ENCODE results near the gene KCNK2.

Gene KCNK2

DNA sequence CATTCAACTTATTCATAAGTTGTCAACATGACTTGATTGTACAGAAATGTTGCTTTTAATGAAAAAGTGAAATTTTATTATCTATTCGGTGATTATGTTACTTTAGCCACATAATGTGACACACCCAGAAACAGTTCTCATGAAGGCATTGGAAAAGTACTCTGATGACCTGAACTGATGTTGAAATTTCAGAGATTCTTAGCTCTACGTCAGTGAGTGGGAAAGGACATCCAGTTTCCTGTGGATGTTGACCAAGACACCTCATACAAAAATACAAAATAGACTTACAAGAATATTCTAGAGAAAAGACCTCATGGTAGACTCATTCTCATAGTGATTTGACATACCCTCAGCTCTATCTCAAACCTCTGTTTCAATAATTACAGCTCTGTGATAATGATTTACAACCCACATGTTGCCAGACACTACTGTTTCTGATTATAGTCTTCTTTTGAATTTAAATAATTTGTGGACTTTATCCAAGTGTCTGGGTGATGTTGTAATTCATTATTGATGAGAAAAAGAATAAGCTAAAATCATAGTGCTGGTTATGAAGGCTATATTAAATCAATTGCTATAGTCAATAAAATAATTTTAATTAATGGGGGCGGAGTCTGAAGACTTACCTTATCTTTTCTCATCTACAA is 37.3 kb downstream of the KCNK2 start:
- TF ChIP-seq, protein P1, sequence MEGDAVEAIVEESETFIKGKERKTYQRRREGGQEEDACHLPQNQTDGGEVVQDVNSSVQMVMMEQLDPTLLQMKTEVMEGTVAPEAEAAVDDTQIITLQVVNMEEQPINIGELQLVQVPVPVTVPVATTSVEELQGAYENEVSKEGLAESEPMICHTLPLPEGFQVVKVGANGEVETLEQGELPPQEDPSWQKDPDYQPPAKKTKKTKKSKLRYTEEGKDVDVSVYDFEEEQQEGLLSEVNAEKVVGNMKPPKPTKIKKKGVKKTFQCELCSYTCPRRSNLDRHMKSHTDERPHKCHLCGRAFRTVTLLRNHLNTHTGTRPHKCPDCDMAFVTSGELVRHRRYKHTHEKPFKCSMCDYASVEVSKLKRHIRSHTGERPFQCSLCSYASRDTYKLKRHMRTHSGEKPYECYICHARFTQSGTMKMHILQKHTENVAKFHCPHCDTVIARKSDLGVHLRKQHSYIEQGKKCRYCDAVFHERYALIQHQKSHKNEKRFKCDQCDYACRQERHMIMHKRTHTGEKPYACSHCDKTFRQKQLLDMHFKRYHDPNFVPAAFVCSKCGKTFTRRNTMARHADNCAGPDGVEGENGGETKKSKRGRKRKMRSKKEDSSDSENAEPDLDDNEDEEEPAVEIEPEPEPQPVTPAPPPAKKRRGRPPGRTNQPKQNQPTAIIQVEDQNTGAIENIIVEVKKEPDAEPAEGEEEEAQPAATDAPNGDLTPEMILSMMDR (IDR thresholded peaks at IDR 0.05), result no peak
- Histone ChIP-seq H3K36me3 (no peaks in the 10 kb centered on the region), H3K4me1 (no peaks in the 10 kb centered on the region), H3K27ac (no peak overlapping the region), H3K4me3 (no peak overlapping the region), H3K9me3 (no peaks in the 10 kb centered on the region), H3K27me3 (no peaks in the 10 kb centered on the region)
- intact Hi-C loops (cut with DNase I; ENCODE audit: low total_unique reads), result no loop called here
- DNase-seq, result no peak

DNA sequence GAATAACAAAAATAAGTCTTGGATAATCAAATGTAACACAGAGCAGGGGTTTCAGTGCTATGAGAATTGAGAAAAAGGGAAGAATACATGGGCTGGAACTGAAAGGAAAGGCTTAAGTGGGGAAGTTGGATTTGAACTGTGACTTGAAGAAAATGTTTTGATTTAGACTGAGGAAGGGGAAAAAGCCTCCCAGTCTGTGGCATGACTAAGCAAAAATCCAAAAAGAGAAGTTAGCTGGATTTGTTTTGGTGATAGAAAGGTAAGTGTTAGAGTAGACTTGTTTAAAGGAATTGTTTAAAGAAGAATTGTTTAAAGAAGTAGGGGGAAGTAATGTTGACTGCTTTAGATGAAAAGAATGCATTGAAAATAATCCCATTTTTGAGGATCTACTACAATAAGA is 46.0 kb downstream of the KCNK2 start:
- Histone ChIP-seq H3K27me3 (no peaks in the 10 kb centered on the region), H3K27ac (no peak overlapping the region), H3K36me3 (no peaks in the 10 kb centered on the region), H3K4me3 (no peak overlapping the region), H3K9me3 (no peaks in the 10 kb centered on the region), H3K4me1 (no peaks in the 10 kb centered on the region)
- TF ChIP-seq, protein P1 (IDR thresholded peaks at IDR 0.05), result no peak
- intact Hi-C loops (cut with DNase I; ENCODE audit: low total_unique reads), result no loop called here
- no peak for DNase-seq

DNA sequence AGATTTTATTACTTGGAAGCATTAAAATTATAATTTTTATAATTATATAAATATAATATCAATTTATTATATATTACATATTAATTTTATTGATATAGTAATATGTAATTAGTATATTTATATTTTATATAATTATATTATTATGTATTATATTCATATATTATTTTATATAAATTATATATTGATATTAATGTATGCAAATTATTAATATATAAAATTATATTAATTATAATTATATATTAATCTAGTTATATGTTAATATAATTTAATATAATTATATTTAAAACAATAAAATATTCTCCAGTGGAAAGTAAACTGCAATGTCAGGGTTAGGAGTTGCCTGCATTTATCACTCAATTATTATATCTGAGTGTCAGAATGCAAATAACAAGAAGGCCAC is 48.8 kb downstream of the KCNK2 start:
- no peaks in the 10 kb centered on the region for H3K4me1 ChIP-seq
- no peaks in the 10 kb centered on the region for H3K36me3 ChIP-seq
- no peak for DNase-seq
- intact Hi-C loops (cut with DNase I; ENCODE audit: low total_unique reads), result no loop called here
- no peak overlapping the region for H3K4me3 ChIP-seq
- no peak overlapping the region for H3K27ac ChIP-seq
- no peaks in the 10 kb centered on the region for H3K27me3 ChIP-seq
- TF ChIP-seq, protein P1 (IDR thresholded peaks at IDR 0.05), result no peak
- no peaks in the 10 kb centered on the region for H3K9me3 ChIP-seq

DNA sequence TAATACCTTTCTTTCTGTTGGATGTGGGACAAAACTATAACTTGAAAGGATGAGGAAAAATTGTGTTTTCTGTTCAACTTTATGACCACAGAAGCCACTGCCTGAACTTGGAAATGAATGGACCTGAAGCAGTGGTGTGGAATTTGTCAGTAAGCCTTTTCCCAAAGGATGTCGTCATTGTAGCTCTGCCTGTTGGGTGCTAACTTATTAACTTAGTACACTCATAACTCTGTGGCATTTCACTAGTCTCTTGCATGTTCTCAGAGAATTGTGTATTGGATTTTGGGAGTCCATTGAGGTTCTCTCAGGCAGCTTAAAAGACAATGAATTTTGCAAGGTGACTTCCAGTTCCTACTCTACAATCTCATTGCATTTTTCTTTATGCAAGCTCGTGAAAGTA is 49.6 kb downstream of the KCNK2 start:
- H3K4me1 ChIP-seq, result no peaks in the 10 kb centered on the region
- no peaks in the 10 kb centered on the region for H3K27me3 ChIP-seq
- no peak for DNase-seq
- H3K9me3 ChIP-seq, result no peaks in the 10 kb centered on the region
- no peak overlapping the region for H3K4me3 ChIP-seq
- intact Hi-C loops (cut with DNase I; ENCODE audit: low total_unique reads), result no loop called here
- no peaks in the 10 kb centered on the region for H3K36me3 ChIP-seq
- TF ChIP-seq, protein P1 (IDR thresholded peaks at IDR 0.05), result no peak
- H3K27ac ChIP-seq, result no peak overlapping the region

DNA sequence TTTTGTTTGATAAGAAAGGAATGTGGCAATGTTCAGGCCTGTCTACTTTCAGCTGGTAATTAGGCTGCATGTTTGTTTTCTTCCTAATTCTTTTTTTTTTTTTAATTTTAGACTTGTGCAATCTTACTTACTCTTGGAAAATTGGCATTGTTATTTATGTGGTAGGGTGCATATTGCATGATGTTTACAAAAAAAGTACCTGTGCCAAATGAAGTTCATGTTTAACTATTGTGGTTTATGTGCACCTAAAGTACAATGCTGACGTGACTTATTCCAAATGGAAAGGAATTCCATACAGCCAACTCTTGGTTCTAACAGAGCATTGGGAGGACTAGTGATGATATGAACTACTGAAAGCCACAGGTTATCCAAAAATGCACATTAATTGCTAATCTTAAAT is 51.0 kb downstream of the KCNK2 start:
- no peaks in the 10 kb centered on the region for H3K9me3 ChIP-seq
- no peak overlapping the region for H3K27ac ChIP-seq
- no peak overlapping the region for H3K4me3 ChIP-seq
- TF ChIP-seq, protein P1 (IDR thresholded peaks at IDR 0.05), result no peak
- no peak for DNase-seq
- H3K36me3 ChIP-seq, result no peaks in the 10 kb centered on the region
- H3K27me3 ChIP-seq, result no peaks in the 10 kb centered on the region
- intact Hi-C loops (cut with DNase I; ENCODE audit: low total_unique reads), result no loop called here
- no peaks in the 10 kb centered on the region for H3K4me1 ChIP-seq

DNA sequence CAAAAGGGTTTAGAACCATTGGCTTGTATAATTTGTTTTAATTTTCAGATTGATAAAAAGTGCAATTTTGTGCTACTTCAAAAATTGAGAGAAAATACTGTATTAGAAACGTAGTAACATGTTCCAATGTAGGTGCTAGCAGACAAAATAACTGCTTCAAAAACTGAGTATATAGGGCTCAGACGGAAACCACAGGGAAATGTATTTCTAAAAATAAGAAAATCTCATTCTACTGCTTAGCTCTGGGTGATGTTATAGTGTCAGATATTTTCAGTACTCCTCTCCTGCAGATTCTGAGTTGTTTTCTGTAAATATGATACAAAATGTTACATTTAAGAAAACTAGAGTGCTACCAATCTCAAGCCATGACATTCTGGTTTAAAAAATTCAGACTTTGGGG is 55.4 kb downstream of the KCNK2 start:
- no peaks in the 10 kb centered on the region for H3K4me1 ChIP-seq
- intact Hi-C loops (cut with DNase I; ENCODE audit: low total_unique reads), result no loop called here

More for the DNA sequence above, 55.4 kb downstream of the KCNK2 start:
- H3K27me3 ChIP-seq, result no peaks in the 10 kb centered on the region
- no peak overlapping the region for H3K27ac ChIP-seq
- H3K9me3 ChIP-seq, result peaks cover 0 to 5% (median 2%) of the 10 kb centered on the region in 3 donors
- DNase-seq, result no peak
- no peaks in the 10 kb centered on the region for H3K36me3 ChIP-seq
- no peak overlapping the region for H3K4me3 ChIP-seq
- TF ChIP-seq, protein P1 (IDR thresholded peaks at IDR 0.05), result no peak

Measured in tibial artery (tissue), 4 donors.